Measurements from ENCODE around the gene FLRT1.

The FLRT1 gene, protein sequence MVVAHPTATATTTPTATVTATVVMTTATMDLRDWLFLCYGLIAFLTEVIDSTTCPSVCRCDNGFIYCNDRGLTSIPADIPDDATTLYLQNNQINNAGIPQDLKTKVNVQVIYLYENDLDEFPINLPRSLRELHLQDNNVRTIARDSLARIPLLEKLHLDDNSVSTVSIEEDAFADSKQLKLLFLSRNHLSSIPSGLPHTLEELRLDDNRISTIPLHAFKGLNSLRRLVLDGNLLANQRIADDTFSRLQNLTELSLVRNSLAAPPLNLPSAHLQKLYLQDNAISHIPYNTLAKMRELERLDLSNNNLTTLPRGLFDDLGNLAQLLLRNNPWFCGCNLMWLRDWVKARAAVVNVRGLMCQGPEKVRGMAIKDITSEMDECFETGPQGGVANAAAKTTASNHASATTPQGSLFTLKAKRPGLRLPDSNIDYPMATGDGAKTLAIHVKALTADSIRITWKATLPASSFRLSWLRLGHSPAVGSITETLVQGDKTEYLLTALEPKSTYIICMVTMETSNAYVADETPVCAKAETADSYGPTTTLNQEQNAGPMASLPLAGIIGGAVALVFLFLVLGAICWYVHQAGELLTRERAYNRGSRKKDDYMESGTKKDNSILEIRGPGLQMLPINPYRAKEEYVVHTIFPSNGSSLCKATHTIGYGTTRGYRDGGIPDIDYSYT

DNA sequence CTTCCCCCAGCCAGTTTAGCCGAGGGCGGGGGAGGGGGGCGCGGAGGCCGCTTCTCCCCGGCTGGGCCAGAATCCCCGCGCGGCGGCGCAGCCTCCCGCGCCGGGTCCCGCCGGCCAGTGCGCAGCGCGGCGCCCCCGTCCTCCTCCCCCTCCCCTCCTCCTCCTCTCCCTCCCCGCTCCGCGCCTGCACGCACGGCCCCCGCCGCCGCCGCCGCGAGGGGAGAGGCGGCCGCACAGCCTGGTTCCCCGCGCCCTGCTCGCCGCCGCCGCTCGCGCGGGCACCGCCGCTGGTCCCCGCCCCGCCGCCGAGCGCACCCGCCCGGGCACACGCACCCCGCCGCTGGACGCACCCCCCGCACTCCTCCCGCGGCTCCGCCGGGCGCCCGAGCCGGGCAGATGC is at the start of gene FLRT1:
Gene FLRT1, plus strand, starts transcription at position 356 of the 400 bp plus-strand sequence. CDS start 80,337 bp downstream, outside the sequence.
- DNase-seq = no peak

DNA sequence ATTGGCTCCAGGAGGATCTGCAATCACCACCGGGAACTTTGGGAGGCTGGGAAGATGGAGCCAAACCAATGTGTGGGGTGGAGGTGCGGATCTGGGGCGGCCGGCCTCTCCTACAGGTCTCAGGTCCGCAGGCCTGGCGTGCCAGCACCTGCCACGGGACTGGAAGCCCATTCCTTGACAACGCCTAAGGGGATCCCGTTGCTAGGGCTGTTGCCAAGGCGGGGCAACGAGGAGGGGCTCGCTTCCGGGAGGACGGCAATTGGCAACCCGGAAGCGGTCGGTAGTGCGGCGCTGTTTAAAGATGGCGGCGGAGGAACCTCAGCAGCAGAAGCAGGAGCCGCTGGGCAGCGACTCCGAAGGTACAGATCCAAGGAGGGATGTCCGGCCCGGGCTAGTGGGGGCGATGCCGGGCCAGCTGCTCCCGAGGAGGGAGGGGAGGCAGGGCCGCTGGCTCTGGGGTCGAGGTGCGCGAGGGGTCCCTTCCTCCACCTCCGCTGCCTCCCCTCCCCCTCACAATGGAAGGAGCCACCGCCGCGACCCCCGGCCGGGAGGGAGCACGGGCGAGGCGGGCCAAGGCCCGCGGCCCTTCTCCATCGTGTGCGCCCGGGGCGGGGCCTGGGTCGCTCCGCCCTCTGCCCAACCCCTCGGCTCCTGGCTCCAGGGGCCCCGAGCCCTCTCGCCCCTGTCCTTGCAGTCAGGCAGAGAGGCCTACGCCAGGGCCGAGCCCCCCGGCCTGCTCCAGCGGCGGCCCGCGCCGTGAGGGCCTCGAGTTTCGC is 49.4 kb upstream of the FLRT1 start, which contains the start of gene OTUB1:
Gene OTUB1, plus strand, starts transcription at position 283 of the 776 bp plus-strand sequence. Its CDS starts 19 bp downstream, at position 302.
- peak; percentile 78 for DNase-seq

DNA sequence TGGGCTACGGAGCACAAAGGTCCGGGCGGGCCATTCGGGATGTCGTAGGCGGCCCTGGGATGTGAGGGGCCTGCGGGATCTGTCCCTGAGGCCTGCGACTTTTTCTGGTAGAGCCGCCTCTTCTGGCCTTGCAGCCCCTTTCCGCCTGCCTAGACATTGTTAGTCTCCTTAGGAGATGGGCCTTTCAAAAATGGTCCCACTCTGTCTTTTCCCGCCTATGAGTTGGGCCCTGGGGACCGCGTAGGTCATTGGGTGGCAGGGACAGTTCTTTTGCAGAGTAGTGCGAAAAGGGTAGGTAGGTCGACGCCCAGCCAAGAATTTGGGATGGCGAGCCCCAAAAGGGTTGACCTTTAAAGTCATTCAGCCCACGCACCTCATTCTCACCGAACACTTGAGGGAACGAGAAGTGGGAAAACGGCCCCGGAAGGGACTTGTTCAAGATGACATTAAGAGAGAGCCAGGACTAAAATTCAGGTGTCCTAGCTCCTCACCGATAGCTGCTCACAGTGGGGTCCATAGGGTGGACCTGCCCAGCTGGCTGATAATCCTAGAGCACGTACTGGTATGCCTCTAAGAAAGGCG is 48.7 kb upstream of the FLRT1 start:
- no peak for DNase-seq

DNA sequence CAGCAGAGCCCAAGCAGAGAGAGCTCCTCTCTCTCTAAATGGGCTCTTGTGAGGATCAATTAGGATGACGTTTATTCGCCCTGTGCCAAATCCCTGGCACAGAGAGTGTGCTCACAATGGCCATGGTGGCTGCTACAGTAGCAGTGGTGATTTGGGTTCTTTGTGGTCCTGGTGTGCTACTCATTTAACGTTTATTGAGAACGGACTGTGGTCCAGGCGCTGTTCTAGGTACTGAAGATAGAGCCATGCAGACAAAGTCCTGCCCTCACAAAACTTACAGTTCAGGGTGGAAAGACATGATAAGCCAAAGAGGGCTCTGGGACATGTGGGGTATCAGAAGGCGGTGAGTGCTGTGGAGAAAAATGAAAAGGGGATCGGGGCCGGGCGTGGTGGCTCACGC is 44.2 kb upstream of the FLRT1 start:
- no peak for DNase-seq

DNA sequence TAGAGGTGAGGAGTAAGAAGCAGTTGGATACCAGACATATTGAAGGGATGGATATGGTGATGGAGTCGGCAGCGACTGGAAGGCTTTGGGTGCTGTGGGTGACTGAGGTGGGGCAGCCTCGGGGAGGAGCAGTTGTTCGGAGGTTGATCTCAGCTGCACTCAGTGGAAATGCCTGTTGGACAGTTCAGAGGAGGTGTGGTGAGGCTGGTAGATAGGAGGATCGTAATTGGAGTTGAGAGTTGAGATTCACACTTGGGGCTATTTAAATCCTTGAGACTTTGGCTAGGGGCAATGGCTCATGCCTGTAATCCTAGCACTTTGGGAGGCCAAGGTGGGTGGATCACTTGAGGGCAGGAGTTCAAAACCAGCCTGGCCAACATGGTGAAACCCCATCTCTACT is 42.6 kb upstream of the FLRT1 start:
- no peak for DNase-seq

DNA sequence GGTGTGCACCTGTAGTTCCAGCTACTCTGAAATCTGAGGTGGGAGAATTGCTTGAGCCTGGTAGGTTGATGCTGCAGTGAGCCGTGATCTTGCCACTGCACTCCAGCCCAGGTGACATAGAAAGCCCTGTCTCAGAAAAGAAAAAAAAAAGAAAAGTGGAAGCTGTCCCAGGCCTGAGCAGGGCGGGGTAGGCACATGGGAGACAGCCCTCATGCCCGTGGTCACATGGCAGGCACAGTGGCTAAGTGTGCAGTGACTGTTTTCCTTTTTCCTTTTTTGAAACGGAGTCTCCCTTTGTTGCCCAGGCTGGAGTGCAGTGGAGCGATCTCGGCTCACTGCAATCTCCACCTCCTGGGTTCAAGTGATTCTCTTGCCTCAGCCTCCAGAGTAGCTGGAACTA is 41.7 kb upstream of the FLRT1 start:
- no peak for DNase-seq

DNA sequence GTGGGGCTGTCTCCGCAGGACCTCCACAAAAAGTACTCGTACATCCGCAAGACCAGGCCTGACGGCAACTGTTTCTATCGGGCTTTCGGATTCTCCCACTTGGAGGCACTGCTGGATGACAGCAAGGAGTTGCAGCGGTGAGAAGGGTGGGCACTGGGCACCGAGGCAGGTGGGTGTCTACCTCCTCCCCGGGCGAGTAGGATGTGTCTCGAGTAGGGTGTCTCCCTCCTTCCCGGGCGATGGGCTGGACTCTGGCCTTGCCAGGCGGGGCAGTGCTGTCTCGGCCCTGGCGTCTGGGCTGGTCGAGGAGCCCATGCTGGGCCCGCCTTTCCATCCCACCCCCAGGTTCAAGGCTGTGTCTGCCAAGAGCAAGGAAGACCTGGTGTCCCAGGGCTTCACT is 39.2 kb upstream of the FLRT1 start:
- no peak for DNase-seq

DNA sequence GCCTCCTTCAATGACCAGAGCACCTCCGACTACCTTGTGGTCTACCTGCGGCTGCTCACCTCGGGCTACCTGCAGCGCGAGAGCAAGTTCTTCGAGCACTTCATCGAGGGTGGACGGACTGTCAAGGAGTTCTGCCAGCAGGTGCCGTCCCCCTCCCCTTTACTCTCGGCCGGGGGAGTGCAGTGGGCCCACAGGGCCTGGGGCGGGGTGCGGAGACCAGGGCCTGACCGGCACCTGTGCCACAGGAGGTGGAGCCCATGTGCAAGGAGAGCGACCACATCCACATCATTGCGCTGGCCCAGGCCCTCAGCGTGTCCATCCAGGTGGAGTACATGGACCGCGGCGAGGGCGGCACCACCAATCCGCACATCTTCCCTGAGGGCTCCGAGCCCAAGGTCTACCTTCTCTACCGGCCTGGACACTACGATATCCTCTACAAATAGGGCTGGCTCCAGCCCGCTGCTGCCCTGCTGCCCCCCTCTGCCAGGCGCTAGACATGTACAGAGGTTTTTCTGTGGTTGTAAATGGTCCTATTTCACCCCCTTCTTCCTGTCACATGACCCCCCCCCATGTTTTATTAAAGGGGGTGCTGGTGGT is 38.5 kb upstream of the FLRT1 start:
- DNase-seq = no peak

DNA sequence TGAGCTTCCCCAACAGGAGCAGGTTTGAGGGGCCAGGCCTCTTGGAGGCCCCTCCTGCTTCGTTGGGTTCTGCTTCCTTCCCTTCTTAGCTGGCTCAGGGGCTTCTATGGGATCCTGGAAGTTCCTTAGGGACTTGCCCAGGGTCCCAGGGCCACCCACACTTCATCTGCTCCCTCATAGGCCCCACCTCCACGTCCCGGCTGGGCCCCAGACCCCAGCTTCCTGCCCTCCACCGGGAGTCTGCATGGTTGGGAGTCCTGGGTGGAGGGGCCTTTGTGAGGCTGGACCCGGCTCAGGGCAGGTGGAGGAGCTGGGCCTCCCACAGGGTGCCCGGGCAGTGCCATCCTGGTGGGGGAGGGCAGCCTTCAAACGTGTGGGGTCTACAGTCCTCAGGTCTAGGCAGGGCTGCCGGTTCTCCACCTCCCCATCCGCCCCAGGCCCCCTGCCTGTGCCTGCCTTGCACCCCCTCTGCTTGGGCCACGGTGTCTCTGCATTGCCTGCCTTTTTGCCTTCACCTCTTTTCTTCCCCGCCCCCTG is 37.9 kb upstream of the FLRT1 start:
- no peak for DNase-seq

DNA sequence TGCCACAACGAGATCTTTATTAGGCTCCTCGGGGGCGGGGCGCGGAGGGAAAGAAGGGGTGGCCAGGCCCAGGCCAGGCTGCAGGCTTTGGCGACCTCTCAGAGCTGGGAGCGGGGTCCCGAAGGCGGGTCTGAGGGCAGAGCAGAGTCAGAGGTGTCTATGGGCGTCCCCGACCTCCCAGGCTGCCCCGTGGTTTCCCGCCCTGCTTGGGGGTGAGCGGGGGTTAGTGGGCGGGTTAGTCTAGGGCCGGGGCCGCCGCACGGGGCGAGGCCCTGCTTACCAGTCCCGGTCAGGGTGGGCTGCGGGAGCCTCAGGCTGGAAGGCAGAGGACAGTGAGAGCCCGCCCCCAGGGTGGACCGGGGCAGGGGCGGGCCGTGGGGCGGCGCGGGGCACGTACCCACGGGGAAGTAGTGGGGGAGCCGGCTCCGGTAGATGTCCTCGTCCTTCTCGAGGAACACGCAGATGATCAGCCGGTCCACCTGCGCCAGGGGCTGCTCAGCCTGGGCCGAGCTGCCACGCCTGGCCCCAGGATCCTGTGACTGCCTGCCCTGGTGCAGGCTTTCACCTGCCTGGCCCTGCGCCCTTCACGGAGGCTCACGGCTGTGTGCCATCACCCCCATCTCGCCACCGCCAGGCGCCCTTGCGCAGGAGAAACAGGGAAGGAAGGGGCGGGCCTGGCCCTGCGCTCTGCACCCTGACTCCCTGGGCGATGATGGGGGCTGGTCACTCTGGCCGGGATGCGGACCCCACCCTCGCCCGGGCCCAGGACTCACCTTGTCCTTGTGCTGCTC is 37.0 kb upstream of the FLRT1 start:
- DNase-seq = no peak

DNA sequence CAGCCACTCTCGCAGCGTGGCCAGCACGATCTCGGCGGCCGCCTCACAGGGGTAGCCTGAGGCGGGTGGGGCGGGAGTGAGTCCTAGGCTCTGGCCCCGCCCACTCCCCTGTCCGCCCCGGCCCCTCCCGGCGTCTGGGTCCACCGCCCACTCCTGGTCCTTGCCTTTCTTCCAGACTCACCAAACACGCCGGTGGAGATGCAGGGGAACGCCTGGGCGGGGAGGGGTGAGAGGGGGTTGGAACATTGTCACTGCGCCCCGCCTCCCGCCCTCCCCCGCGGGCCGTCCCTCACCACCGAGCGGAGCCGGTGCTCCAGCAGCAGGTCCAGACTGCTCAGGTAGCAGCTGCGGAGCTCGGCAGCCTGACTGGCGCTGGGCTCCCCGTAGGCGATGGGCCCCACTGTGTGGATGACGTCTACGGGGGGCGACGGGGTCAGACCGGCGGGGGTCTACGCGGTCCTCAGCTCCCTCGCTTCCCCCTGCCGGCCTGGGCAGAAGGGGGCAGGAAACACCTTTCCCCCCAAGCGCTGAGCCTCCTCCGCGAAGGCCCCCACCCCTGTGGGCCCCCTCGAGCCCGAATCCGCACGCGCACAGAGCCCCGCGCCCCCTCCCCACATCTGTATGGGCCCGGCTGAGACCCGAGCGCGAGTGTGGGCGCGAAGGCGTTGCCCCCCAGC is 36.2 kb upstream of the FLRT1 start:
- DNase-seq = no peak

DNA sequence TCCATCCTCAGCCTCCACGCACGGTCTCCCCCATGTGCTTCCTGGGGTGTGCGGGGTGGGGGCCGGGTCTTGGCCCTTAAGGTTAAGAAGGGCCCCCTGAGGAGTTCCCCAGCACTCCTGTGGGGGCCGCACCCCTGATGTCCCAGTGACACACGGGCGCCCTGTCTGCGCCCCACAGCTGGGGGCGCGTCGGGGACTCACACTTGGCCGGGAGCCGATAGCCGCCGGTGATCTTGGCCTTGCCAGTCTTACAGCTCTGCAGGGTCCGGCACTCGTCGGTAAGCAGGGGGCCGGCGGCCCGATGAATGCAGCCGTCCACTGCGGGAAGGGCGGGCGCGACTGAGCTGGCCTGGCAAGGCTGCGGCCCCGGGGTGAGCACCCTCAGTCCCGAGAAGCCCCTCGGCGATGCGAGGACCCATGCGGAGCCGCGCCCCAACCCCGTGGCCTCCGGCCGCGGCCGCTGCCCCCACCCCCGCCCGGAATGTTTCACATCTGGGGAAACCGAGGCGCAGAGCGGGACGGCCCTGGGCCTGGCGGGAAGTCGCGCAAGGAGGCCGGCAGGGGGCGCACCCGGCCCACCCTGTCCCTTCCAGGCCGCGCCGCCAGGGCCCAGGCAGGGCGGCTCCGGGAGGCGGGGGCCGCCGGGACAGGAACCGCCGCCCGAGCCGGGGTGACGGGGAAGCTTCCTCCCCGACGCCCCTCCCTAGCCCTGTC is 35.5 kb upstream of the FLRT1 start:
- no peak for DNase-seq

DNA sequence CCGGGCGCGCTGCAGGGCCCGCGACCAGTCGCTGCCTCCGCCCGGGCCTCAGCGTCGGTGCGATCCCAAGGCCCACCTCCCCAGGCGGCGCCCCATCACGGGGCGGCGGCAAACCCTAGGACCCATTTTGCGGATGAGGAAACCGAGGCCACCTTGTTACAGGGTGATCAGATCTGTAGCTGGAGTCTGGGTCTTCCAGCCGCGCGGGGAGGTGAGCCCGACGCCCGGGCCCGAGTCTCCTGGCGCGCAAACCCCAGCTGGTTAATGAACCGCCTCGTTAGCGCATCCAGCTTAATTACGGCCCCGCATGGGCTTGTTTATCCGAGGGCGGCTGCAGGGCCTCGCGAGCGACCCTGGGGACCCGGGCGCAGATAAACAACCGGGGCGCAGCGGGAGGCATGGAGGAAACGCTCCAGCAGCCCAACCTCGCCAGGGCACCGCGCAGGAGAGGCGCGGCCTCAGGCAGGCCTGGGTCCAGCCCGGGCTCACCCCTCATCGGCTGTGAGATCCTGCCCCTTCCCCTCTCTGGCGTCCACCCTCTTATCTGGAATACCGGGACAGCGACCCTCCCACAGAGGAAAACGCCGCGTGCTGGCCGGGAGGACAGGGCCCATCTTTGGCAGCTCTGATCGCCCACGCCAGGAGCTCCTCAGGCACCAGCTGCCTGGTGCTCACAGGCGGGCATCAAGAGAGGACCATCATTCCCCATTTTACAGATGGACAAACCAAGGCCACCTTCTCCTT is 34.8 kb upstream of the FLRT1 start:
- DNase-seq = no peak

DNA sequence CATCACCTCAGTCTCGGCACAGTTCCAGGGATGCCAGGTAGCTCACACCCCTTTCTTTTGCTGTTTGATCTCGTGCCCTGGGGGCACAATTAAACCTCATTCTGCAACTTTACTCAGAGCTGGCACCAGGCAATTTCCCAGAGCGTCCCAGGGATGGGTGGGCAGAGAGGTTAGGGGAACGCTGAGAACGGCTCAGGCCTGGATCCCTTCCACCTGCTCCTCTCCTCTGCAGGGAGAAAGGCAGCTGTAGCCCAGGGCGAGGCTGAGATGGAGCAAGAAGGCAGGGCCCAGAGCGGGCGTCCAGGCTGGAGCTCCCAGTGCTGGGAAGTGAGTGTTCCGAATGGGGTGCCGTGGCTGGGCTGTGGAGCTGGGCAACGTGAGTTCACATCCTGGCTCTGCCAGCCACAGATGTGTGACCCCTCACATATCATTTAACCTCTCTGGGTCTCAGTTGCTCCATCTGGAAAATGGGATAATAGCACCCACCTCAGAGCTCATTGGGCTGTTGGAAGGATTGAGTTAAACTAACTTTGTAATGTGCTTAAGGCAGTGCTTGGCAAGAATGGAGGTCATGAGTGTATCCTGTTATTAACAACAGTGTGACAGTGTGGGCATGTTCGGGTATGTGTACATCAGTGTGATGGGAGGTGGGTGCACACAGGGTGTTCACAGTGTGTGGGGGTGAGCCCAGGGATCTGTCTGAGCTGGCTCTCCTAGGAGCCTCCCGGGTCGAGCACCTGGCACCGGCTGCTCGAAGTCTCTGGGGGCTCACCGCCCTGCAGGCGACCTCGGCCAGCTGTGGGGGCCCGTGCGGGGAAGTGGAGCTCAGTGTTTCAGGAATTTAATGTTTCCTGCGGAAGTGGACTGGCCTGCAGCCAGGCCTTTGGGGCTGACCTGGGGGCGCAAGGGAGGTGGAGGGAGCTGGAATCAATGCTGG is 34.0 kb upstream of the FLRT1 start:
- no peak for DNase-seq

DNA sequence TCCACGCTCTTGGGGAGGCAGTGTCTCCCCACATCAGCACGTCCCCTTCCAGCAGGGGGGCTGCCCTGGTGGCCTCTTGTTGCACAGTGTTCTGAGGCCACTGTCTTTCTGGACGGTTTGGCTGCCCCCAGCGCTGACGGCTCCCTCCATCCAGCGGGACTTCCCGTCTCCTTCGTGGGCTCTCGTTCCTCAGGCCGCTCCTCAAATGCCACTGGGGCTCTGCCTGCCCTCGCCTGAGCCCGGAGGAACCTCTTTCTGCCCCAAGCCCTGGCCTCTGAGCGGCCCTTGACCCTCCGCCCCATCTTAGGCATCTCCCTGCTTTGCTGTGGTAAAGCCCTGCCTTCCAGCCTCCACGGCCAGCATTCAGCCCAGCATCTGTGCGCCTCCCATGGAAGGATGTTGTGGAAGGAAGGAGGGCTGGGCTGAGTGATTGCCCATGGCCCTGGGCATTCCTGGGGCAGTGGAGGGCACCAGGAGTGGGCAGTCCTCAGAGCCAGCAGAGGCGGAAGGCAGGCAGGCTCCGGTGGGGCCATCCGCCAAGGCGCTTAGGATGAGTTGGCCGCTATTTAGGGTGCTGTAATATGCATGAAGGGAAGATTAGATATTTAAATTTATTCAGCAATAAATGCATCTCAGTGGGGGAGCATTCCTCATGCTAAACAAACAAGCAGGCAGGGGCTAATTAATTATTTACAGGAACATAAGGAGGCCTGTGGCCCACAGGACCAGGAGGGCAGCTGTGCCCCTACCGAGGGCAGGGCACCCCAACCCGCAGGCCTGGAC is 31.7 kb upstream of the FLRT1 start:
- no peak for DNase-seq

DNA sequence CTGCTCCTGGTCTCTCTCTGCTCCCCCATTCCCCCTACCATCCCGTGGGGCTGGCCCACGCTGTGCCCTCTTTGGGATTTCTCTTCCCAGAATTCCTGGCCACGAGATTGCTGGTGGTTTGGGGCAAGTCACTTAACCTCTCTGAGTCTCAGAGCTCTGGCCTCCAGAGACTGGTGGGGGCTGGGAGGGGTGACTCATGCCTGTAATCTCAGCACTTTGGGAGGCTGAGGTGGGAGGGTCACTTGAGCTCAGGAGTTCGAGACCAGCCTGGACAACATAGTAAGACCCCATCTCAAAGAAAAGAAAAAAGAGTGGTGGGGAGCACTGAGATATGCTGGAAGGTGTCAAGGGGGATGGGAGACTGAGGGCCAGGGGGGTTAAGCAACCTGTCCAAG is 31.1 kb upstream of the FLRT1 start:
- no peak for DNase-seq

DNA sequence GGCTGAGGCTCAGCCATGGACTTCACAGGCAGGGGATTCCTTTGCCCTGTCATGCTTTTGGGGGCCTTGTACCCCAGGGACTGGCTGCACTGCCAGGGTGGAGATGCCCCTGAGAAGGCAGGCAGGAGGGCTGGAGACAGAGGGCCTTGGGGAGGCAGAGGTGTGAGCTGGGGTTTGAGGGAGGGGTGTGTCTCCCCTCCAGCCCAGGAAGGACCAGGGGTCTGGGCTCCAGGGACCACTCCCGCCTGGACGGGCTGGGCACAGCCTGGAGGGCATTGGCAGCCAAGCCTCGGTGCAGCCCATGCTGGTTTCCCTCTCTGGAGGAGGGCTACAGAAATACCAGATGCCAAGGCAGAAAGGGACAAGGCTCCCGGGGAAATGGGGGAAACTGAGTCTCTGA is 30.0 kb upstream of the FLRT1 start:
- DNase-seq = no peak

DNA sequence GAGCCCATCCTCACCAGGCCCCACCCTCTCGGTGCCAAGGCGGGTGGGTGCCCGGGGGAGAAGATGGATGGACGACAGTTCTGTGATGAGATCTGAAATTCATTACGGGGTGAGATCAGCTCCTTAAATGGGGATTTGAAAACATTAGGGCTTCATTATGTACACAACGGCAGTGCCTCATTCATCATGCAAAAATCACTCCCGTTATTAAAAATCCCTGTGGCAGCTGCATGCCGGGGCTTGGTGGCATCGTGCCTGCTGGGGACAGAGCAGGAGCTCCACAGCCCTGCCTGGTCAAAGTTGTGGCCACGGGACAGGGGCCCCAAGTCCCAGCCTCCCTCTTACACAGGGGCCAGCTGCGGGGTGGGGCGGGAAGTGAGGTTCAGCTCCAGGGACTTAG is 29.3 kb upstream of the FLRT1 start:
- no peak for DNase-seq
